Lower lobe of right lung (tissue), 2 donors: ENCODE results near the gene NEMP1. TPM values are rescaled to one million over a fixed set of nuclear protein-coding genes. Genes with fewer than 3 reads are reported as not detected.
"Not testable (repeated sequence)": the region's sequence is repeated elsewhere in the genome, so short reads cannot be mapped to it uniquely, and the experiment has no call there.

Source experiments
- ATAC-seq, 2 donors: fragments of 200-7000 bp; cut with Tn5 transposase; one replicate each; pipeline ENCODE4 v1.9.1; 2020 to 2022; ENCODE audit warnings: mild to moderate bottlenecking in 2 of 2, moderate library complexity in 2 of 2
- DNase-seq: peaks from one replicate; pipeline ENCODE4 v3.0.0-alpha.2; 2020
- H3K27ac ChIP-seq: fragments of 200-600 bp; one replicate; pipeline ENCODE4 v1.8.0; 2022
- H3K27me3 ChIP-seq: fragments of 200-600 bp; one replicate; pipeline ENCODE4 v1.8.0; 2022; ENCODE audit warnings: low read depth
- H3K36me3 ChIP-seq: fragments of 200-600 bp; one replicate; pipeline ENCODE4 v1.8.0; 2022; ENCODE audit warnings: mild to moderate bottlenecking
- H3K4me1 ChIP-seq: fragments of 200-600 bp; one replicate; pipeline ENCODE4 v1.8.0; 2022
- H3K4me3 ChIP-seq: fragments of 200-600 bp; one replicate; pipeline ENCODE4 v1.8.0; 2022; ENCODE audit warnings: mild to moderate bottlenecking
- H3K9me3 ChIP-seq: fragments of 200-600 bp; one replicate; pipeline ENCODE4 v1.8.0; 2022
- intact Hi-C: fragments of 100-400 bp; cut with DNase I; formaldehyde crosslinking; loops from one replicate; pipeline ENCODE4 v1.11.0; 2022
- total RNA-seq: library from RNA; stranded (reverse); fragmentation: NEBNext Ultra II Directional; extraction: Animal tissue kit (Norgen Biotek cat#: 25700); gene quantifications from one replicate; pipeline ENCODE4 v1.2.1, GENCODE V29; 2021
- TF ChIP-seq, protein P1 (sequence below): fragments of 200-600 bp; IDR thresholded peaks from one replicate; pipeline ENCODE4 v1.8.0; 2022; ENCODE audit warnings: antibody characterized with exemption, mild to moderate bottlenecking
- donor health status: DM: no; HTN: yes; CAD: no; lungs with severe emphysema.

NEMP1 gene
- total RNA-seq, 1 donor from 2014 or later, result 19.1 TPM

DNA sequence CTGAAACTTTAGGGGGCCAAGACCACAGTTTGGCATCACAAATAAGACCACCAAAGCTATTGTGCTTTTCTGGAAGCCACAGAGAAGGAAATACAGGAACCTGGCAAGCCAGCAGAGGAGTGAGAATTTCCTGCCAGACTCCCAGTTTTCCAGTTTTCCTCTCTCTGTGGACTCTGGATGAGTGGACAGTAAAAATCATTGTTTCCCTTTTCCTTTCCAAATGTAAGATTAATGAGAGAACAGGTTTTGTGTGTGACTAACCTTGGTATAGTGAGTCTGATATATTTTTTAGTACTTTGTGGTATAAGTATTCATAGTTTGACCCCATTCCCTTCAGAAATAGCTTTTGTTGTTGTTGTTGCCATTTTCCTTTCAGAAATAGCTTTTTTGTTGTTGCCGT lies 59.7 kb downstream of the NEMP1 start:
- Histone ChIP-seq H3K9me3 (no peaks in the 10 kb centered on the region), H3K36me3 (no peaks in the 10 kb centered on the region), H3K27me3 (peaks cover 9% of the 10 kb centered on the region), H3K27ac (no peak overlapping the region), H3K4me3 (no peak overlapping the region), H3K4me1 (no peaks in the 10 kb centered on the region)
- DNase-seq (no peak), ATAC-seq (no peak)
- TF ChIP-seq, protein P1, sequence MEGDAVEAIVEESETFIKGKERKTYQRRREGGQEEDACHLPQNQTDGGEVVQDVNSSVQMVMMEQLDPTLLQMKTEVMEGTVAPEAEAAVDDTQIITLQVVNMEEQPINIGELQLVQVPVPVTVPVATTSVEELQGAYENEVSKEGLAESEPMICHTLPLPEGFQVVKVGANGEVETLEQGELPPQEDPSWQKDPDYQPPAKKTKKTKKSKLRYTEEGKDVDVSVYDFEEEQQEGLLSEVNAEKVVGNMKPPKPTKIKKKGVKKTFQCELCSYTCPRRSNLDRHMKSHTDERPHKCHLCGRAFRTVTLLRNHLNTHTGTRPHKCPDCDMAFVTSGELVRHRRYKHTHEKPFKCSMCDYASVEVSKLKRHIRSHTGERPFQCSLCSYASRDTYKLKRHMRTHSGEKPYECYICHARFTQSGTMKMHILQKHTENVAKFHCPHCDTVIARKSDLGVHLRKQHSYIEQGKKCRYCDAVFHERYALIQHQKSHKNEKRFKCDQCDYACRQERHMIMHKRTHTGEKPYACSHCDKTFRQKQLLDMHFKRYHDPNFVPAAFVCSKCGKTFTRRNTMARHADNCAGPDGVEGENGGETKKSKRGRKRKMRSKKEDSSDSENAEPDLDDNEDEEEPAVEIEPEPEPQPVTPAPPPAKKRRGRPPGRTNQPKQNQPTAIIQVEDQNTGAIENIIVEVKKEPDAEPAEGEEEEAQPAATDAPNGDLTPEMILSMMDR, result no peak
- intact Hi-C loops, result no loop called here

DNA sequence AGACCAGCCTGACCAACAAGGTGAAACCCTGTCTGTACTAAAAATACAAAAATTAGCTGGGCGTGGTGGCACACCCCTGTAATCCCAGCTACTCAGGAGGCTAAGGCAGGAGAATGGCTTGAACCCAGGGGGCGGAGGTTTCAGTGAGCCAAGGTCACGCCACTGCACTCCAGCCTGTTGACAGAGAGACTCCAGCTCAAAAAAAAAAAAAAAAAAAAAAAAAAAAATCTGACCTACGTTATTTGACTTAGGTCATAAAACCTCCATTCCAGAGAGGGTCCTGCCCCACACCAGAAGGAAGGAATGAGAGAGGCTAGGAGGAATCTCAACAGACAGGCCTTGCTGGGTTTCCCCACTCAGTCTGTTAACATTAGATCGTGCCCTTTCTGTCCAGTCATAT lies 60.2 kb downstream of the NEMP1 start:
- ATAC-seq, DNase-seq: not testable (repeated sequence)

DNA sequence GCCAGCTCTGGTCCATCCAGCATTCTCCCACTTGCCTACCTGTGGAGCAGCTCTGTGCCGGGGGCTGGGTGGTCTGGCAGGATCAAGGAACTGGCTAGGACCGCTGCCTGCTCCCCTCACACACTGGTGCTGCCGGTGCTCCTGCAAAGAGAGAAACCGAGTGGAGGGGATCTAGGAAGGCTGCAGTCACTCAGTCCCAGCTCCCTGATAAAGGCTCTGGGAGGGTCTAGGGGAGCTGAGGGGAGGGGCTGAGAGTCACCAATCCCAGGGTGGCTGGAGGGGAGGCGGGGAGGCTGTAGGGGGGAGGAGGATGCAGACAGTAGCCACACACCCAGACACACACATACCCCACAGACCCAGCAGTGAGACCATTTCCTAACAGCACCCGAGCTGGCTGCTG lies 62.2 kb downstream of the NEMP1 start, which contains the start of gene TAC3:
TAC3 (minus strand) TSS at position 182 of the 400 bp plus-strand sequence. CDS start 732 bp downstream, outside the sequence.
- no peaks in the 10 kb centered on the region for H3K4me1 ChIP-seq
- H3K36me3 ChIP-seq, result no peaks in the 10 kb centered on the region
- peaks cover 9% of the 10 kb centered on the region for H3K27me3 ChIP-seq
- H3K9me3 ChIP-seq, result no peaks in the 10 kb centered on the region
- TF ChIP-seq, protein P1, result no peak
- intact Hi-C loops, result no loop called here
- H3K4me3 ChIP-seq, result no peak within 1 kb of the TSS
- no peak for DNase-seq
- H3K27ac ChIP-seq, result no peak within 1 kb of the TSS
- peak in 1 of 2 donors; percentile 27 for ATAC-seq

More for the DNA sequence above, 60.2 kb downstream of the NEMP1 start:
- intact Hi-C loops, H3K4me3 ChIP-seq, H3K27ac ChIP-seq, H3K36me3 ChIP-seq, H3K27me3 ChIP-seq, H3K4me1 ChIP-seq, H3K9me3 ChIP-seq: not testable (repeated sequence)

DNA sequence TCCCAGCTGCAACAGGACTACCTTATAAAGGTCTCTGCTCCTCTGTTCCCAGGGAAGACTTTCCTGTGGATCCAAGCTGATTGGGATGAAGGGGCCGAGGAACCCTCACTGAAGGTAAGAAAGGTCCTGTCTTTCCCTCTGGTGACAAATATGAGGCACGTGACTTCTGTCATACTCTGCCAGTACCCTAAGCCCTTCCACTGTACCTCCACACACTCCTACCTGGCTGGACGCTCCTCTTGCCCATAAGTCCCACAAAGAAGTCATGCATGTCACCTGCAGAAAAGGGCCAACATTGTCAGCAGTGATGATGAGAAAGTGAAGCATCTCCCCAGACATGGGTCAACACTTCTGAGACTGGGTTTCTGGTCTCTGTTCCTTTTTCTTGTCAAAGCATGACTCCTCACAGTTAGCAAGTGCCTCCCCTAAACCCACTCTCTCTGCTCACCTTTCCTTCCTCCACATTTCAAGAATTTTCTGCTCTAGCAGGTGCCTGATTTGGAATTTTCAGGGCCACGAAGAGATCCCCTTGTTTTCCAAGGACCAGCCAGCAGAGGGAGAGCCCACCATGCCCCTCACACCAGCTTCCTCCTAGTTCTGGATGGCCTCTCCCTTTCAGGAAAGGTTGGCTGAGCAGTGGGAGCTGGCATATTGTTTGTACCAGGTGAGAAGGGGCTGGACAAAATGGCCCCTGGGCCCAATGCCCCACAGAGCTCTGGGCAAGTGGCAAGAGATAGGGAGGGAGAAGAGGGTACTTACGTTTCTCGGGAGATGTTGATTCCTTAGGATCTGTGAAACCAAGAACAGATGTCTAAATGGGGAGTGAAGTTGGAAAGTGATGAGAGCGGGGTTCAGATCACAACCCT lies 65.8 kb downstream of the NEMP1 start:
- H3K4me3 ChIP-seq, result no peak overlapping the region
- TF ChIP-seq, protein P1, result no peak
- ATAC-seq (no peak), DNase-seq (no peak)
- no peaks in the 10 kb centered on the region for H3K36me3 ChIP-seq
- H3K27me3 ChIP-seq, result peaks cover 9% of the 10 kb centered on the region
- H3K4me1 ChIP-seq, result peaks cover 4% of the 10 kb centered on the region
- no peak overlapping the region for H3K27ac ChIP-seq
- H3K9me3 ChIP-seq, result no peaks in the 10 kb centered on the region
- intact Hi-C loops, result no loop called here

- intact Hi-C loops, result no loop called here
- ATAC-seq (no peak), DNase-seq (no peak)
- Histone ChIP-seq H3K27ac (no peak overlapping the region), H3K9me3 (no peaks in the 10 kb centered on the region), H3K36me3 (no peaks in the 10 kb centered on the region), H3K4me3 (no peak overlapping the region), H3K27me3 (peaks cover 6% of the 10 kb centered on the region), H3K4me1 (peaks cover 8% of the 10 kb centered on the region)
- TF ChIP-seq, protein P1, result no peak
These were observed 66.9 kb downstream of the NEMP1 start for GRCh38 chr12:57011438-57012424.
